MCF 10A (cell line): ENCODE data around the gene CCNT2. TPM values are rescaled to one million over a fixed set of nuclear protein-coding genes. Genes with fewer than 3 reads are reported as not detected.
A peak's percentile ranks its signal among the peaks of the same experiment; 100 is the strongest.

Experiments used
- BruUV-seq: library from RNA; stranded (reverse); fragments of 400-500 nt; replicated peaks from 2 replicates; lab custom pipeline; 2021; lab: Mats Ljungman, UMichigan
- CTCF ChIA-PET: fragments of 300-600 bp; sonication (Branson Sonifier 250); formaldehyde crosslinking; extraction: SDS; loops from one replicate; lab custom pipeline; 2021; ENCODE audit warnings: antibody characterized with exemption, inconsistent platforms; lab: Yijun Ruan, JAX
- POLR2A ChIA-PET: fragments of 300-600, 350-650 bp; sonication (Branson Sonifier 250); formaldehyde crosslinking; extraction: SDS; loops from one replicate; lab custom pipeline; 2020; ENCODE audit warnings: antibody characterized with exemption, inconsistent platforms; lab: Yijun Ruan, JAX
- DNase-seq: peaks from one replicate; pipeline ENCODE4 v3.0.0-alpha.2; 2018; ENCODE audit not compliant: unreplicated experiment
- H3K27ac Mint-ChIP-seq: one replicate; pipeline ENCODE4 v1.8.0; 2022; ENCODE audit warnings: mild to moderate bottlenecking, low read depth, mixed read lengths; ENCODE audit not compliant: unreplicated experiment
- H3K27me3 Mint-ChIP-seq: one replicate; pipeline ENCODE4 v1.8.0; 2022; ENCODE audit warnings: mixed read lengths; ENCODE audit not compliant: insufficient read depth, unreplicated experiment
- H3K36me3 Mint-ChIP-seq: one replicate; pipeline ENCODE4 v1.8.0; 2022; ENCODE audit warnings: mild to moderate bottlenecking, moderate library complexity, mixed read lengths; ENCODE audit not compliant: insufficient read depth, unreplicated experiment
- H3K4me1 Mint-ChIP-seq: one replicate; pipeline ENCODE4 v1.8.0; 2022; ENCODE audit warnings: mixed read lengths; ENCODE audit not compliant: insufficient read depth, unreplicated experiment
- H3K4me3 Mint-ChIP-seq: one replicate; pipeline ENCODE4 v1.8.0; 2022; ENCODE audit warnings: mild to moderate bottlenecking, moderate library complexity, mixed read lengths; ENCODE audit not compliant: unreplicated experiment
- H3K9me3 Mint-ChIP-seq: one replicate; pipeline ENCODE4 v1.8.0; 2022; ENCODE audit warnings: mixed read lengths; ENCODE audit not compliant: unreplicated experiment
- intact Hi-C: fragments of 100-400 bp; cut with micrococcal nuclease; formaldehyde crosslinking; loops from 2 replicates; pipeline ENCODE4 v1.14.1; 2022
- total RNA-seq: library from RNA; stranded (reverse); gene quantifications from 2 replicates; pipeline ENCODE4 v1.2.3, GENCODE V29; 2022
- TF ChIP-seq, protein P1 (sequence below): fragments of 200-600 bp; IDR thresholded peaks from one replicate; pipeline ENCODE4 v1.8.0; 2022; ENCODE audit warnings: antibody characterized with exemption, mild to moderate bottlenecking; ENCODE audit not compliant: unreplicated experiment

Gene CCNT2
- total RNA-seq, 1 experiment from 2014 or later, result 39.3 TPM

DNA sequence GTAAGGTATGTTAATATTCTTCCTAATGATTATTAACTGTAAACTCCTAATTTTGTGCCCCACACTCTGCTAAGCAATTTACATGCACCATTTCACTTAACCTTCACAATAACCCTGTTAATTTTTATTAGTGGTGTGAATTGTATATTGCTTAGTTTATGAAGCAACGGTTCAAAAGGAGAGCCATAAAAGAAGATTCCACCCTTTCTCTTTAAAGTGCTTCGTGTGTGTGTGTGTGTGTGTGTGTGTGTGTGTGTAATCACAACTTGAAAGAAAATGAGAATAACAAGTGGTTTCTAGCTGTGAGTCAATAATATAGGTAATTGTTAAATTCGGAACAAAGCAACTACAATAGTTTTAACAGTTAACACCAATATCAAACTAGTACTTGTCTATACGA, 60.6 kb downstream of the CCNT2 start:
- POLR2A ChIA-PET, result no interaction called here
- peaks cover 3% of the 10 kb centered on the region for H3K9me3 Mint-ChIP-seq
- CTCF ChIA-PET, result interaction anchor here (0.6 to 1.9 kb wide), 3 partner anchors 11 to 818 kb away, joined by 3 to 7 read pairs (median 3); no protein-coding TSS in a partner anchor
- H3K27me3 Mint-ChIP-seq, result no peaks in the 10 kb centered on the region
- no peaks in the 10 kb centered on the region for H3K36me3 Mint-ChIP-seq
- no peak overlapping the region for H3K27ac Mint-ChIP-seq
- H3K4me3 Mint-ChIP-seq, result no peak overlapping the region
- no TSS peak for BruUV-seq
- DNase-seq, result no peak
- intact Hi-C loops, result no loop called here
- H3K4me1 Mint-ChIP-seq, result peaks cover 5% of the 10 kb centered on the region
- TF ChIP-seq, protein P1, sequence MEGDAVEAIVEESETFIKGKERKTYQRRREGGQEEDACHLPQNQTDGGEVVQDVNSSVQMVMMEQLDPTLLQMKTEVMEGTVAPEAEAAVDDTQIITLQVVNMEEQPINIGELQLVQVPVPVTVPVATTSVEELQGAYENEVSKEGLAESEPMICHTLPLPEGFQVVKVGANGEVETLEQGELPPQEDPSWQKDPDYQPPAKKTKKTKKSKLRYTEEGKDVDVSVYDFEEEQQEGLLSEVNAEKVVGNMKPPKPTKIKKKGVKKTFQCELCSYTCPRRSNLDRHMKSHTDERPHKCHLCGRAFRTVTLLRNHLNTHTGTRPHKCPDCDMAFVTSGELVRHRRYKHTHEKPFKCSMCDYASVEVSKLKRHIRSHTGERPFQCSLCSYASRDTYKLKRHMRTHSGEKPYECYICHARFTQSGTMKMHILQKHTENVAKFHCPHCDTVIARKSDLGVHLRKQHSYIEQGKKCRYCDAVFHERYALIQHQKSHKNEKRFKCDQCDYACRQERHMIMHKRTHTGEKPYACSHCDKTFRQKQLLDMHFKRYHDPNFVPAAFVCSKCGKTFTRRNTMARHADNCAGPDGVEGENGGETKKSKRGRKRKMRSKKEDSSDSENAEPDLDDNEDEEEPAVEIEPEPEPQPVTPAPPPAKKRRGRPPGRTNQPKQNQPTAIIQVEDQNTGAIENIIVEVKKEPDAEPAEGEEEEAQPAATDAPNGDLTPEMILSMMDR, result no peak

DNA sequence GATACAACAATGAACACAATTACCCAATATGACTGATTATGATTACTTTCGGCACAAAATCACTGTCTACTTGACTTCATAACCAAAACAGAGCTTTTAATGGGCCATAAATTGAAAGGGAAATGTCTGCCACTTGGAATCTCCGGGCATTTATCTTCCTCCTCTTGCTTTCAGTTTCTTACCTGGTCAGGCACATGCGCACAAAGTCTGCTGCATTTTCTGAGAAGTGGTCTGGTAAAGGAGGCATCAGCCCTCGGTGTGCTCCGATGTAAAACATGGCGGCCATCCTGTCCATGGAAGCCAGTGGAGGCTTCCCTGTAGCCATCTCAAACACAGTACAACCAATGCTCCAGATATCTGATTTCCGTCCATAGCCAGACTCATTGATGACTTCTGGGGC, 62.0 kb downstream of the CCNT2 start:
- Mint-ChIP-seq H3K4me1 (peaks cover 5% of the 10 kb centered on the region), H3K27ac (no peak overlapping the region), H3K36me3 (no peaks in the 10 kb centered on the region), H3K9me3 (no peaks in the 10 kb centered on the region), H3K27me3 (no peaks in the 10 kb centered on the region), H3K4me3 (no peak overlapping the region)
- ChIA-PET CTCF (interaction anchor here (1.1 kb wide), 1 partner anchor 24 kb away, joined by 6 read pairs; no protein-coding TSS in a partner anchor), POLR2A (no interaction called here)
- BruUV-seq, result no TSS peak
- intact Hi-C loops, result no loop called here
- no peak for DNase-seq
- TF ChIP-seq, protein P1, result no peak

DNA sequence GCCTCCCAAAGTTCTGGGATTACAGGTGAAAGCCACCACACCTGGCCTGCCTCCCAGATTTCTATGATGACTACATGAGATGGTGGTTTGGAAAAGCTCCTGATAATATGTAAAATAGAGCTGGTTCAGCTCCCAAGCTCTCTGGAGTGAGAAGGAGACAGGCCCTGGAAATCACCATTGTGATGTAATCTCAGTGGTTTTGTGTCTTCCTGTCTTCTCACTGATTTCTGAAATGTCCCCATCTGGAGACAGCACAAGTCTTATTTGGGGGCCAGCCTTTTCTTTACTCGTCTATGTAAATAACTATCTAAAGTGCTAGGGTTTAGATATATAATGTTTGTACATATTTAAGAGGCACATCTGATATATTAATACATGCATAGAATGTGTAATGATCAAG, 64.0 kb downstream of the CCNT2 start:
- H3K9me3 Mint-ChIP-seq, result no peaks in the 10 kb centered on the region
- peaks cover 15% of the 10 kb centered on the region for H3K27me3 Mint-ChIP-seq
- TF ChIP-seq, protein P1, result no peak
- H3K36me3 Mint-ChIP-seq, result no peaks in the 10 kb centered on the region
- ChIA-PET CTCF (interaction anchor here (0.5 kb wide), 1 partner anchor 19 kb away, joined by 3 read pairs; no protein-coding TSS in a partner anchor), POLR2A (no interaction called here)
- BruUV-seq, result no TSS peak
- H3K27ac Mint-ChIP-seq, result no peak overlapping the region
- H3K4me1 Mint-ChIP-seq, result peaks cover 5% of the 10 kb centered on the region
- H3K4me3 Mint-ChIP-seq, result no peak overlapping the region
- intact Hi-C loops, result no loop called here
- DNase-seq, result no peak

DNA sequence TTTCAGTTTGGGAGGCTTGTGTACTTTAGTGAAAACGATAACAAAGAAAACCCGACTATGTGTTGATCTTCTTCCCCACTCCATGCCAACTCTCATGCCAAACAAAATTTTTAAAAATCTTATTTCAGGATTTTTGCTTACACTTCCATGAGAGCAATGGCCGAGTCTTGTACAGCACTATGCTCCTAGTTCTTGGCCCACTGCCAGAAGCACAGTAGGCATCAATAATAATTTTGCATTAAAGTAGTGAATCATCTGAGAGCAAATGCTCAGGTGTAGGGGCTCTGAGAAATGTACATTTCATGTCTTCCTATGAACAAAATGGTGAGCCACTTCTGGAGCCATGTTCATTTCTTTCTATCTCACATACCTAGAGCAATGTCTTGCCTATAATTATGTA, 66.4 kb downstream of the CCNT2 start:
- no peak overlapping the region for H3K4me3 Mint-ChIP-seq
- peaks cover 33% of the 10 kb centered on the region for H3K27me3 Mint-ChIP-seq
- no peak overlapping the region for H3K27ac Mint-ChIP-seq
- no peaks in the 10 kb centered on the region for H3K36me3 Mint-ChIP-seq
- BruUV-seq, result no TSS peak
- CTCF ChIA-PET, result interaction anchor here (0.5 kb wide), 1 partner anchor 785 kb away, joined by 3 read pairs; no protein-coding TSS in a partner anchor
- peak; percentile 18 for DNase-seq
- no peaks in the 10 kb centered on the region for H3K9me3 Mint-ChIP-seq
- POLR2A ChIA-PET, result no interaction called here
- TF ChIP-seq, protein P1, result no peak
- intact Hi-C loops, result loop anchor here (5.0 kb wide), 2 partner anchors 812 to 1392 kb away; no protein-coding TSS in a partner anchor
- no peaks in the 10 kb centered on the region for H3K4me1 Mint-ChIP-seq
